ENCODE measurements around the gene SCAMP3.

Gene SCAMP3

DNA sequence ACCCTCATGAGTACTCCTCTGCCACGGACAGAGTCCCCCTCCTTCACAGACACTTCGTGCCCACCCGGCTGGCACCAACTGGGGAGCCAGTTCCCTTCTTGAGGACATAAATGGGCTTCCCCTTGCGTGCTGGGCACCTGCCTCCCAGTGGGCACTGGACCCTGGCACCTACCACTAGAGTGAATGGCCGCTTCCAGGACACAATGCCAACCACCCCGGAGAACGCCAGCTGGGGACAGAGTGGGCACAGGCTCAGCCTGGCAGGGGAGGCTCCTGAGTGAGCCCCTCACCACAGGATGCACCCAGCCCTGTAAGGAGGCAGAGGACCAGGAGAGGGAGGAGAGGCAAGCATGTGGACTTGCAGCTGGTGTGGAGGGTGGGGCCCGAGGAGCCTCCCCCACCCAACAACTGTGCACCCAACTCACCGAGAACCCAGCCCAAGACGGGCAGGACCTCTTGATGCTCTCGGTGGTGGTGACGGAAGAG lies 7.9 kb downstream of the SCAMP3 start:
- H4K91ac ChIP-seq (ENCODE audit: low read depth, low read length): peak overlapping the region; percentile 81

DNA sequence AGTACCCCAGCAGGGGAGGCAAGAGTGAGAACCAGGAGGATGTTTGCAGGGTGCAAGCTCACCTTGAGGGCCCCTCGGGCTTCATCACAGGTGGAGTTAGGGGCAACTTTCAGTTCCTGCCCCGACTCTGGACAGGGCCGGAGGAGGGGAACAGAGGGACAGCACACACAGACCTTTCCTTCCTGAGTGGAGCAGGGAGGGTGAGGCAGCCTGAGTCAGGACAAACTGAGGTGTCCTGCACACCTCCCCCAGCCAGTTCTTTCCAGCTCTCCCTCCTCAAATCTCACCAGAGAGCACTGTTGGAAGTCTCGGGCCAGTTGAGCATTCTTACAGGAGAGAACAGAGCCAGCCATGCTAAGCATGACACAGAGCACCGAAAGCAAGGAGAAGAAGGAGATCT lies 8.4 kb downstream of the SCAMP3 start:
- peaks cover 11% of the 10 kb centered on the region for H3K79me2 ChIP-seq (ENCODE audit: control insufficient read depth, insufficient read depth, low read length, poor library complexity)
- H3K36me3 ChIP-seq (ENCODE audit: control insufficient read depth in 1 of 2, insufficient read depth in 2 of 2, low read length in 2 of 2): peaks cover 21 to 23% of the 10 kb centered on the region in 2 experiments
- H3K9me3 ChIP-seq (ENCODE audit: insufficient read depth, low read depth, low read length): no peaks in the 10 kb centered on the region
- H3K4ac ChIP-seq (ENCODE audit: low read depth, low read length): no peak overlapping the region
- peaks cover 13% of the 10 kb centered on the region for H3K79me1 ChIP-seq (ENCODE audit: low read length)
- H3K27me3 ChIP-seq (ENCODE audit: insufficient read depth, low read length): no peaks in the 10 kb centered on the region
- peaks cover 23 to 25% of the 10 kb centered on the region in 2 experiments for H3K4me1 ChIP-seq (ENCODE audit: control insufficient read depth in 1 of 2, insufficient read depth in 2 of 2, low read length in 2 of 2)
- H4K91ac ChIP-seq (ENCODE audit: low read depth, low read length): peak overlapping the region; percentile 8
- no CpG with 5 or more reads among the region's 5 CpGs for WGBS (ENCODE audit: extremely low coverage, insufficient coverage, insufficient read length)
- no peak overlapping the region for H3K4me3 ChIP-seq (ENCODE audit: low read depth, low read length)
- DNase-seq: no peak
- no peak overlapping the region for H2BK12ac ChIP-seq (ENCODE audit: low read length)
- H2BK120ac ChIP-seq (ENCODE audit: insufficient read depth, low read length, poor library complexity): no peak overlapping the region
- no peak overlapping the region for H2BK5ac ChIP-seq (ENCODE audit: low read depth, low read length, poor library complexity)
- no peak overlapping the region for H4K12ac ChIP-seq (ENCODE audit: low read depth, low read length)
- H3K18ac ChIP-seq (ENCODE audit: low read length): no peak overlapping the region
- H3K23ac ChIP-seq (ENCODE audit: low read length): no peak overlapping the region
- H3K4me2 ChIP-seq (ENCODE audit: low read length): peak overlapping the region; percentile 96
- no peak overlapping the region for H3K9ac ChIP-seq (ENCODE audit: low read length)
- H4K8ac ChIP-seq (ENCODE audit: low read depth, low read length): no peak overlapping the region
- H2AFZ ChIP-seq (ENCODE audit: insufficient read depth, low read length, poor library complexity): no peak overlapping the region
- no peak overlapping the region for H3K14ac ChIP-seq (ENCODE audit: low read length)
- H2AK5ac ChIP-seq (ENCODE audit: low read length): peak overlapping the region; percentile 69
- H3K27ac ChIP-seq (ENCODE audit: low read depth, low read length): no peak overlapping the region

More for the DNA sequence above, 7.9 kb downstream of the SCAMP3 start:
- Histone ChIP-seq H2AFZ (ENCODE audit: insufficient read depth, low read length, poor library complexity) (peak overlapping the region; percentile 67), H2BK120ac (ENCODE audit: insufficient read depth, low read length, poor library complexity) (no peak overlapping the region), H3K27me3 (ENCODE audit: insufficient read depth, low read length) (no peaks in the 10 kb centered on the region), H3K4me3 (ENCODE audit: low read depth, low read length) (peak overlapping the region; percentile 84), H3K23ac (ENCODE audit: low read length) (no peak overlapping the region), H3K27ac (ENCODE audit: low read depth, low read length) (no peak overlapping the region), H3K4me1 (ENCODE audit: control insufficient read depth in 1 of 2, insufficient read depth in 2 of 2, low read length in 2 of 2) (peaks cover 23 to 25% of the 10 kb centered on the region in 2 experiments), H3K36me3 (ENCODE audit: control insufficient read depth in 1 of 2, insufficient read depth in 2 of 2, low read length in 2 of 2) (peaks cover 19 to 25% of the 10 kb centered on the region in 2 experiments), H3K4ac (ENCODE audit: low read depth, low read length) (no peak overlapping the region), H3K79me2 (ENCODE audit: control insufficient read depth, insufficient read depth, low read length, poor library complexity) (peaks cover 11% of the 10 kb centered on the region), H4K8ac (ENCODE audit: low read depth, low read length) (peak overlapping the region; percentile 80), H3K9ac (ENCODE audit: low read length) (no peak overlapping the region), H2AK5ac (ENCODE audit: low read length) (peak overlapping the region; percentile 69), H4K12ac (ENCODE audit: low read depth, low read length) (peak overlapping the region; percentile 33), H2BK5ac (ENCODE audit: low read depth, low read length, poor library complexity) (no peak overlapping the region), H2BK12ac (ENCODE audit: low read length) (peak overlapping the region; percentile 7), H3K4me2 (ENCODE audit: low read length) (peak overlapping the region; percentile 96), H3K14ac (ENCODE audit: low read length) (peak overlapping the region; percentile 90), H3K9me3 (ENCODE audit: insufficient read depth, low read depth, low read length) (no peaks in the 10 kb centered on the region), H3K79me1 (ENCODE audit: low read length) (peaks cover 13% of the 10 kb centered on the region), H3K18ac (ENCODE audit: low read length) (peak overlapping the region; percentile 81)
- WGBS (ENCODE audit: extremely low coverage, insufficient coverage, insufficient read length): no CpG with 5 or more reads among the region's 12 CpGs
- DNase-seq: no peak

DNA sequence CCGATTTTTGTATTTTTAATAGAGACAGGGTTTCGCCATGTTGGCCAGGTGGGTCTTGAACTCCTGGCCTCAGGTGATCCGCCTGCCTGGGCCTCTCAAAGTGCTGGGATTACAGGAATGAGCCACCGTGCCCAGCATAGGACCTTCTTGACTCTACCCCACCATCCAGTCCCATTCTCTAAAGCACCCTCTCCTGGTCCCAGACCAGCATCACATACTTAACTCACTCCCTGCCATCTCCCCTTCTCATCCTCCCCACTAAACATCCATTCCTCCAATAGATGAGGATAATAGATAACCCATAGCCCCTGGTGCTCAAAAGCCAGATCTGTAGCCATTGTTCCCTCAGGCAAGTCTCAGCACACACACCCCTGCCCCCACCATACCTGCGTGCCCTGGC lies 9.0 kb downstream of the SCAMP3 start:
- Histone ChIP-seq H3K4me3 (ENCODE audit: low read depth, low read length) (no peak overlapping the region), H3K27me3 (ENCODE audit: insufficient read depth, low read length) (no peaks in the 10 kb centered on the region), H3K27ac (ENCODE audit: low read depth, low read length) (no peak overlapping the region), H2BK5ac (ENCODE audit: low read depth, low read length, poor library complexity) (no peak overlapping the region), H3K14ac (ENCODE audit: low read length) (no peak overlapping the region), H4K91ac (ENCODE audit: low read depth, low read length) (no peak overlapping the region), H2AK5ac (ENCODE audit: low read length) (peak overlapping the region; percentile 6), H3K4me1 (ENCODE audit: control insufficient read depth in 1 of 2, insufficient read depth in 2 of 2, low read length in 2 of 2) (peaks cover 23 to 25% of the 10 kb centered on the region in 2 experiments), H2AFZ (ENCODE audit: insufficient read depth, low read length, poor library complexity) (no peak overlapping the region), H3K36me3 (ENCODE audit: control insufficient read depth in 1 of 2, insufficient read depth in 2 of 2, low read length in 2 of 2) (peaks cover 21 to 26% of the 10 kb centered on the region in 2 experiments), H3K79me2 (ENCODE audit: control insufficient read depth, insufficient read depth, low read length, poor library complexity) (peaks cover 11% of the 10 kb centered on the region), H3K18ac (ENCODE audit: low read length) (no peak overlapping the region), H3K79me1 (ENCODE audit: low read length) (peaks cover 13% of the 10 kb centered on the region), H3K4me2 (ENCODE audit: low read length) (peak overlapping the region; percentile 9), H4K12ac (ENCODE audit: low read depth, low read length) (no peak overlapping the region), H3K9ac (ENCODE audit: low read length) (no peak overlapping the region), H3K4ac (ENCODE audit: low read depth, low read length) (no peak overlapping the region), H3K23ac (ENCODE audit: low read length) (no peak overlapping the region), H2BK12ac (ENCODE audit: low read length) (peak overlapping the region; percentile 51), H4K8ac (ENCODE audit: low read depth, low read length) (no peak overlapping the region), H2BK120ac (ENCODE audit: insufficient read depth, low read length, poor library complexity) (no peak overlapping the region), H3K9me3 (ENCODE audit: insufficient read depth, low read depth, low read length) (no peaks in the 10 kb centered on the region)
- WGBS (ENCODE audit: extremely low coverage, insufficient coverage, insufficient read length): no CpG with 5 or more reads among the region's 5 CpGs
- DNase-seq: no peak

DNA sequence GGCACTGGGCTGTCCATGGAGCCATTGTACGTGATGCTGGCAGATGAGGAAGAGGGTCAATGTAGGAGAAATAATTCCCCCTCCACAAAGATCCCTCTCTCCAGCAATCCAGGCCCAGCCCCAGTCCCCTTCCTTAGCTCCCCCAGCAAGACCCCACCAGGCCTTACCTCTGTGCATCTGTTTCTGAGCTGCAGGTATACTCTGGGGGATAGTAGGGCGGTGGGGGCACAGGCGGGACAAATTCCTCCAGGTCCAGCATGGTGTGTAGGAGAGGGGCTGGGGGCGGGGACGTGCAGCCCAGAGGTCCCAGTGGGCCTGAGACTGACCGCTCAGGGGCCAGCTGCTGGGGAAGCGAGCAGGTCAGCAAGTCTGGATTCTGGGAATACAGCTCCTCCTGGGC lies 10.6 kb downstream of the SCAMP3 start:
- H3K4me1 ChIP-seq (ENCODE audit: control insufficient read depth in 1 of 2, insufficient read depth in 2 of 2, low read length in 2 of 2): peaks cover 23 to 25% of the 10 kb centered on the region in 2 experiments
- H3K18ac ChIP-seq (ENCODE audit: low read length): no peak overlapping the region
- WGBS (ENCODE audit: extremely low coverage, insufficient coverage, insufficient read length): no CpG with 5 or more reads among the region's 7 CpGs

More for the DNA sequence above, 10.6 kb downstream of the SCAMP3 start:
- H3K14ac ChIP-seq (ENCODE audit: low read length): no peak overlapping the region
- no peak overlapping the region for H2BK120ac ChIP-seq (ENCODE audit: insufficient read depth, low read length, poor library complexity)
- H2BK12ac ChIP-seq (ENCODE audit: low read length): peak overlapping the region; percentile 0
- no peak overlapping the region for H2AFZ ChIP-seq (ENCODE audit: insufficient read depth, low read length, poor library complexity)
- H4K91ac ChIP-seq (ENCODE audit: low read depth, low read length): no peak overlapping the region
- H3K9me3 ChIP-seq (ENCODE audit: insufficient read depth, low read depth, low read length): no peaks in the 10 kb centered on the region
- no peaks in the 10 kb centered on the region for H3K27me3 ChIP-seq (ENCODE audit: insufficient read depth, low read length)
- peaks cover 11% of the 10 kb centered on the region for H3K79me2 ChIP-seq (ENCODE audit: control insufficient read depth, insufficient read depth, low read length, poor library complexity)
- no peak overlapping the region for H2AK5ac ChIP-seq (ENCODE audit: low read length)
- peaks cover 22 to 31% of the 10 kb centered on the region in 2 experiments for H3K36me3 ChIP-seq (ENCODE audit: control insufficient read depth in 1 of 2, insufficient read depth in 2 of 2, low read length in 2 of 2)
- H4K12ac ChIP-seq (ENCODE audit: low read depth, low read length): no peak overlapping the region
- no peak overlapping the region for H3K27ac ChIP-seq (ENCODE audit: low read depth, low read length)
- H3K4me2 ChIP-seq (ENCODE audit: low read length): no peak overlapping the region
- peaks cover 13% of the 10 kb centered on the region for H3K79me1 ChIP-seq (ENCODE audit: low read length)
- no peak overlapping the region for H3K9ac ChIP-seq (ENCODE audit: low read length)
- no peak for DNase-seq
- H3K4me3 ChIP-seq (ENCODE audit: low read depth, low read length): no peak overlapping the region
- H3K23ac ChIP-seq (ENCODE audit: low read length): no peak overlapping the region
- H3K4ac ChIP-seq (ENCODE audit: low read depth, low read length): no peak overlapping the region
- no peak overlapping the region for H4K8ac ChIP-seq (ENCODE audit: low read depth, low read length)
- no peak overlapping the region for H2BK5ac ChIP-seq (ENCODE audit: low read depth, low read length, poor library complexity)

All from trophoblast cell (in vitro differentiated cells and primary cell).